HG03135 (cell line): Measurements from ENCODE around the gene TRIM10.
"Not testable (repeated sequence)": the region's sequence is repeated elsewhere in the genome, so short reads cannot be mapped to it uniquely, and the experiment has no call there.

Experiments
- ATAC-seq: cut with Tn5 transposase; IDR thresholded peaks from one replicate; pipeline ENCODE4 v1.9.1; 2021; ENCODE audit warnings: mild to moderate bottlenecking, moderate library complexity; ENCODE audit not compliant: unreplicated experiment

TRIM10 gene

GRCh38 chr6:30175765-30176164 lies 14.8 kb upstream of the TRIM10 start:
- ATAC-seq = no peak

GRCh38 chr6:30172681-30173080 lies 11.7 kb upstream of the TRIM10 start:
- ATAC-seq = no peak

GRCh38 chr6:30171677-30172471 lies 10.9 kb upstream of the TRIM10 start:
- ATAC-seq = no peak

- ATAC-seq = no peak
Measured at GRCh38 chr6:30169658-30170614, 8.9 kb upstream of the TRIM10 start.

GRCh38 chr6:30168741-30169140 lies 7.7 kb upstream of the TRIM10 start:
- no peak for ATAC-seq

- no peak for ATAC-seq
Measured at GRCh38 chr6:30167101-30167500, 6.1 kb upstream of the TRIM10 start.

- not testable (repeated sequence) for ATAC-seq
Measured at GRCh38 chr6:30165238-30165637, 4.2 kb upstream of the TRIM10 start.

GRCh38 chr6:30164714-30165113 lies 3.7 kb upstream of the TRIM10 start:
- no peak for ATAC-seq

GRCh38 chr6:30163918-30164654 lies 3.1 kb upstream of the TRIM10 start:
- ATAC-seq = no peak

- ATAC-seq = no peak
Measured at GRCh38 chr6:30163090-30163917, 2.3 kb upstream of the TRIM10 start, which contains the start of gene TRIM15. Gene TRIM15, plus strand, starts transcription at chr6:30163546. Its CDS starts 139 bp downstream, at chr6:30163685.

GRCh38 chr6:30162265-30163089 lies 1.5 kb upstream of the TRIM10 start:
- no peak for ATAC-seq

GRCh38 chr6:30160008-30160784 lies 815 bp downstream of the TRIM10 start:
- no peak for ATAC-seq

GRCh38 chr6:30158475-30159040 lies 2.5 kb downstream of the TRIM10 start:
- no peak for ATAC-seq

GRCh38 chr6:30157999-30158398 lies 3.0 kb downstream of the TRIM10 start:
- ATAC-seq = no peak

- no peak for ATAC-seq
Measured at GRCh38 chr6:30157581-30157980, 3.4 kb downstream of the TRIM10 start.

- ATAC-seq = no peak
Measured at GRCh38 chr6:30156774-30157173, 4.2 kb downstream of the TRIM10 start.

- ATAC-seq = no peak
Measured at GRCh38 chr6:30156262-30156599, 4.8 kb downstream of the TRIM10 start.

GRCh38 chr6:30155520-30156261 lies 5.3 kb downstream of the TRIM10 start:
- ATAC-seq = no peak
